H1 (cell line): ENCODE results near the gene ITGAE. TPM values are rescaled to one million over a fixed set of nuclear protein-coding genes. Genes with fewer than 3 reads are reported as not detected.

Source experiments
- CTCF ChIA-PET: fragments of 300-600 bp; sonication (Branson Sonifier 250); formaldehyde crosslinking; loops from one replicate; lab custom pipeline; 2021; ENCODE audit not compliant: partially characterized antibody; lab: Charles Lee
- POLR2A ChIA-PET: fragments of 300-600 bp; sonication (Branson Sonifier 250); formaldehyde crosslinking; loops from one replicate; lab custom pipeline; 2021; ENCODE audit warnings: inconsistent platforms; ENCODE audit not compliant: partially characterized antibody; lab: Charles Lee
- DNase-seq, 2 experiments: peaks; one replicate each; pipeline versions ENCODE4 v3.0.0 to v3.0.0-alpha.2; 2010 to 2022; ENCODE audit warnings: low spot score in 2 of 2, low read depth in 1 of 2, mixed read lengths in 1 of 2
- FAIRE-seq: peaks from 2 replicates; lab custom pipeline; 2011; peaks lifted over from hg19 to GRCh38; lab: Jason Lieb, UNC
- H2AFZ ChIP-seq: 2 replicates; pipeline ENCODE4 v1.8.1; 2012; ENCODE audit warnings: low read length, inconsistent platforms
- H2AK5ac ChIP-seq: 2 replicates; pipeline ENCODE4 v1.6.1; 2013; ENCODE audit warnings: low read depth, low read length
- H2BK120ac ChIP-seq: replicated peaks from 2 replicates; pipeline ENCODE3; 2013; ENCODE audit warnings: low read depth, low read length, inconsistent platforms
- H2BK12ac ChIP-seq: 2 replicates; pipeline ENCODE4 v1.6.1; 2013; ENCODE audit warnings: low read depth, low read length
- H2BK15ac ChIP-seq: 2 replicates; pipeline ENCODE4 v1.6.1; 2013; ENCODE audit warnings: low read length
- H2BK20ac ChIP-seq: 2 replicates; pipeline ENCODE4 v1.6.1; 2013; ENCODE audit warnings: low read length
- H2BK5ac ChIP-seq: 2 replicates; pipeline ENCODE4 v1.6.1; 2013; ENCODE audit warnings: low read depth, low read length
- H3K14ac ChIP-seq: 2 replicates; pipeline ENCODE4 v1.6.1; 2013; ENCODE audit warnings: inconsistent platforms; ENCODE audit not compliant: insufficient read length
- H3K18ac ChIP-seq: 2 replicates; pipeline ENCODE4 v1.6.1; 2013; ENCODE audit warnings: low read length; ENCODE audit errors: extremely low read depth
- H3K23ac ChIP-seq: 2 replicates; pipeline ENCODE4 v1.6.1; 2013; ENCODE audit warnings: inconsistent platforms; ENCODE audit not compliant: insufficient read length
- H3K23me2 ChIP-seq: 2 replicates; pipeline ENCODE4 v1.6.1; 2013; ENCODE audit warnings: low read depth, low read length
- H3K27ac ChIP-seq: 2 replicates; pipeline ENCODE4 v1.6.1; 2011; ENCODE audit warnings: low read depth, low read length, inconsistent platforms
- H3K27me3 ChIP-seq, 4 experiments: replicated peaks in 1 of 4; 1 replicate in 1 of 4; 2 replicates in 3 of 4; pipeline versions ENCODE4 v1.6.1 to v1.8.1; 2011 to 2013; ENCODE audit warnings: low read length in 3 of 4, mild to moderate bottlenecking in 3 of 4, inconsistent platforms in 2 of 4, mixed read lengths in 2 of 4, moderate library complexity in 1 of 4; ENCODE audit not compliant: control insufficient read depth in 3 of 4, insufficient read depth in 3 of 4; ENCODE audit errors: extremely low read depth in 1 of 4
- H3K36me3 ChIP-seq, 4 experiments: 2 replicates each; pipeline versions ENCODE4 v1.6.1 to v1.8.1; 2011 to 2013; ENCODE audit warnings: mild to moderate bottlenecking in 4 of 4, low read length in 3 of 4, moderate library complexity in 2 of 4, control low read depth in 1 of 4, inconsistent platforms in 1 of 4; ENCODE audit not compliant: insufficient read depth in 4 of 4, control insufficient read depth in 2 of 4
- H3K4ac ChIP-seq: replicated peaks from 2 replicates; pipeline ENCODE3; 2013; ENCODE audit warnings: low read length, low read depth, mixed read lengths, inconsistent platforms; ENCODE audit not compliant: insufficient read length
- H3K4me1 ChIP-seq, 4 experiments: replicated peaks in 1 of 4; 1 replicate in 1 of 4; 2 replicates in 3 of 4; pipeline versions ENCODE4 v1.6.1 to v1.8.1; 2011 to 2013; ENCODE audit warnings: low read length in 3 of 4, inconsistent platforms in 2 of 4, mixed read lengths in 1 of 4; ENCODE audit not compliant: insufficient read depth in 4 of 4, control insufficient read depth in 3 of 4
- H3K4me2 ChIP-seq, 2 experiments: 2 replicates each; pipeline versions ENCODE4 v1.6.1 to v1.8.1; 2011 to 2013; ENCODE audit warnings: low read depth in 2 of 2, low read length in 2 of 2, control low read depth in 1 of 2, inconsistent platforms in 1 of 2, mild to moderate bottlenecking in 1 of 2; ENCODE audit not compliant: insufficient read depth in 1 of 2
- H3K4me3 ChIP-seq, 4 experiments: fragments of 200-600, 300-600 bp in 1 of 4; sonication (generic), shearing (Covaris generic), sonication (Bioruptor Twin) in 1 of 4; 2 replicates each; pipeline versions ENCODE4 v1.5.1 to v1.8.1; 2011 to 2016; ENCODE audit warnings: low read length in 4 of 4, low read depth in 3 of 4, control low read depth in 2 of 4, inconsistent platforms in 2 of 4, mild to moderate bottlenecking in 2 of 4, mixed read lengths in 1 of 4, moderate library complexity in 1 of 4; ENCODE audit not compliant: insufficient read depth in 2 of 4; ENCODE audit errors: extremely low read depth in 1 of 4
- H3K56ac ChIP-seq: replicated peaks from 2 replicates; pipeline ENCODE3; 2013; ENCODE audit warnings: low read depth, mild to moderate bottlenecking, mixed read lengths, low read length, inconsistent platforms; ENCODE audit not compliant: insufficient read length
- H3K79me1 ChIP-seq: 2 replicates; pipeline ENCODE4 v1.6.1; 2013; ENCODE audit warnings: low read depth, low read length, control low read depth
- H3K79me2 ChIP-seq, 2 experiments: 2 replicates each; pipeline versions ENCODE4 v1.6.1 to v1.8.1; 2012 to 2013; ENCODE audit warnings: low read length in 2 of 2, mild to moderate bottlenecking in 2 of 2, inconsistent platforms in 1 of 2; ENCODE audit not compliant: insufficient read depth in 2 of 2, control insufficient read depth in 1 of 2
- H3K9ac ChIP-seq, 4 experiments: replicated peaks in 1 of 4; 1 replicate in 1 of 4; 2 replicates in 3 of 4; pipeline versions ENCODE4 v1.6.1 to v1.8.1; 2011 to 2013; ENCODE audit warnings: low read depth in 3 of 4, low read length in 3 of 4, control low read depth in 2 of 4, mild to moderate bottlenecking in 2 of 4, moderate library complexity in 2 of 4, inconsistent platforms in 1 of 4; ENCODE audit errors: extremely low read depth in 1 of 4
- H3K9me3 ChIP-seq, 2 experiments: 2 replicates each; pipeline versions ENCODE4 v1.6.1 to v1.8.1; 2012 to 2013; ENCODE audit warnings: mild to moderate bottlenecking in 2 of 2, moderate library complexity in 2 of 2, control low read depth in 1 of 2, inconsistent platforms in 1 of 2, low read depth in 1 of 2, low read length in 1 of 2, mixed read lengths in 1 of 2; ENCODE audit not compliant: insufficient read depth in 2 of 2
- H4K20me1 ChIP-seq, 2 experiments: replicated peaks in 1 of 2; 2 replicates each; pipeline versions ENCODE3 to v1.8.1; 2011 to 2013; ENCODE audit warnings: inconsistent platforms in 2 of 2, low read length in 2 of 2, mild to moderate bottlenecking in 1 of 2; ENCODE audit not compliant: insufficient read depth in 2 of 2, control insufficient read depth in 1 of 2
- H4K5ac ChIP-seq: 2 replicates; pipeline ENCODE4 v1.6.1; 2013; ENCODE audit warnings: low read length, low read depth, mixed read lengths, inconsistent platforms; ENCODE audit not compliant: insufficient read length
- H4K8ac ChIP-seq: 2 replicates; pipeline ENCODE4 v1.8.0; 2013; ENCODE audit warnings: mild to moderate bottlenecking, moderate library complexity, low read length, inconsistent platforms; ENCODE audit not compliant: insufficient read depth; ENCODE audit errors: extremely low read depth
- H4K91ac ChIP-seq: replicated peaks from 2 replicates; pipeline ENCODE3; 2013; ENCODE audit warnings: low read length, mixed read lengths, inconsistent platforms; ENCODE audit not compliant: insufficient read length
- ATF3 ChIP-seq: IDR thresholded peaks from 2 replicates; pipeline ENCODE4 v1.6.1; 2011; ENCODE audit warnings: low read depth, mild to moderate bottlenecking, low read length; ENCODE audit not compliant: insufficient read depth
- BCL11A ChIP-seq, 2 experiments: IDR thresholded peaks; one replicate each; pipeline ENCODE4 v1.6.1; 2011; ENCODE audit warnings: low read depth in 2 of 2, low read length in 2 of 2, mild to moderate bottlenecking in 2 of 2
- BRCA1 ChIP-seq: IDR thresholded peaks from 2 replicates; pipeline ENCODE4 v1.6.1; 2012; ENCODE audit warnings: low read depth, low read length, improper control_type of control experiment
- CBX5 ChIP-seq: fragments of 300-800, 300-1000 bp; sonication (generic); IDR thresholded peaks from 2 replicates; pipeline ENCODE4 v1.7.1; 2016; ENCODE audit warnings: antibody characterized with exemption, low read length, low read depth
- EP300 ChIP-seq, 2 experiments: IDR thresholded peaks; 1 replicate in 1 of 2; 2 replicates in 1 of 2; pipeline ENCODE4 v1.6.1; 2011 to 2012; ENCODE audit warnings: low read depth in 2 of 2, low read length in 2 of 2, mild to moderate bottlenecking in 2 of 2, borderline replicate concordance in 1 of 2, inconsistent platforms in 1 of 2, moderate library complexity in 1 of 2
- JUND ChIP-seq: IDR thresholded peaks from 2 replicates; pipeline ENCODE4 v1.6.1; 2011; ENCODE audit warnings: mild to moderate bottlenecking, improper control_type of control experiment, low read length
- NRF1 ChIP-seq: IDR thresholded peaks from 2 replicates; pipeline ENCODE4 v1.6.1; 2011; ENCODE audit warnings: mild to moderate bottlenecking, low read depth, low read length, improper control_type of control experiment
- RBBP5 ChIP-seq: IDR thresholded peaks from 2 replicates; pipeline ENCODE4 v1.7.1; 2012; ENCODE audit warnings: low read depth, mild to moderate bottlenecking, inconsistent platforms, low read length, moderate library complexity, borderline replicate concordance
- SIRT6 ChIP-seq: IDR thresholded peaks from one replicate; pipeline ENCODE4 v1.7.1; 2012; ENCODE audit warnings: low read length, inconsistent platforms
- SP1 ChIP-seq: IDR thresholded peaks from 2 replicates; pipeline ENCODE4 v1.6.1; 2011; ENCODE audit warnings: low read depth, low read length
- SRF ChIP-seq: IDR thresholded peaks from 2 replicates; pipeline ENCODE4 v1.6.1; 2011; ENCODE audit warnings: mild to moderate bottlenecking, low read depth, low read length, moderate library complexity
- WGBS, 2 experiments: shearing (Covaris generic) in 1 of 2; methylation state at CpG; one replicate each; pipeline versions ENCODE4 v1.1.6 to v1.1.7; 2013 to 2015; ENCODE audit warnings: low lambda C conversion rate in 2 of 2, mixed read lengths in 2 of 2, inconsistent platforms in 1 of 2, low coverage in 1 of 2, missing lambda C conversion rate in 1 of 2; ENCODE audit not compliant: insufficient replicate concordance in 2 of 2, insufficient coverage in 1 of 2, insufficient read length in 1 of 2; ENCODE audit errors: extremely low coverage in 1 of 2, missing lambda C conversion rate in 1 of 2; 5-methylcytosine and 5-hydroxymethylcytosine counted together
- polyA plus RNA-seq, 7 experiments: library from polyadenylated mRNA; depleted of rRNA in 3 of 7; stranded (reverse) in 5 of 7; unstranded in 2 of 7; fragments of >200 nt in 5 of 7; fragments of 200-250 nt in 2 of 7; gene quantifications; 1 replicate in 5 of 7; 2 replicates in 1 of 7; 4 replicates in 1 of 7; pipeline versions ENCODE4 v1.2.1 to v1.2.3, GENCODE V29; 2011 to 2013; ENCODE audit warnings: missing spikeins in 2 of 7, mixed read lengths in 2 of 7
- total RNA-seq: library from RNA; stranded (reverse); fragmentation: NEBNext Ultra II Directional; extraction: Animal tissue kit (Norgen Biotek cat#: 25700); gene quantifications from 2 replicates; pipeline ENCODE4 v1.2.1, GENCODE V29; 2021

The ITGAE gene
- total and polyA plus RNA-seq, 2 of the 8 experiments (the other 6 are each of a cell fraction or from before 2014, with no cell fraction given): 23.2 to 43.1 TPM

GRCh38 chr17:3668279-3669084, 132.5 kb downstream of the ITGAE start, which contains the start of the genes EMC6 and TAX1BP3:
TSS of gene EMC6 (plus strand) at chr17:3668812. CDS start at chr17:3669147, 335 bp downstream.
TSS of gene TAX1BP3 (minus strand) at chr17:3668578. CDS start at chr17:3668526, 52 bp downstream.
- Histone ChIP-seq H3K79me2 (peaks cover 3 to 28% of the 10 kb centered on the region in 2 experiments; a peak in 3 of 4 replicates), H4K5ac (peak within 1 kb of the TSS; percentile 83)
- CTCF ChIA-PET: interaction anchor here (1.0 to 2.0 kb wide), 3 partner anchors 11 to 55 kb away, joined by 3 to 7 read pairs (median 6); no protein-coding TSS in a partner anchor
- no peak for TF ChIP-seq BCL11A (IDR thresholded peaks at IDR 0.05; ENCODE audit: low read depth in 2 of 2, low read length in 2 of 2)
- TF ChIP-seq BRCA1: no peak
- no peak for TF ChIP-seq ATF3
- TF ChIP-seq EP300 (IDR thresholded peaks at IDR 0.05; ENCODE audit: borderline replicate concordance in 1 of 2, low read depth in 2 of 2, low read length in 2 of 2): no peak
- TF ChIP-seq RBBP5: no peak
- no peak for TF ChIP-seq JUND
- no peak for TF ChIP-seq CBX5
- no peak for TF ChIP-seq SIRT6
- no peak for TF ChIP-seq SRF
- 0 out of 2 replicates have a peak, but pooled peaks have one; percentile 13 for TF ChIP-seq SP1
- TF ChIP-seq NRF1: peak; percentile 98

More at GRCh38 chr17:3668279-3669084, 132.5 kb downstream of the ITGAE start, which contains the start of the genes EMC6 and TAX1BP3:
- no peak within 1 kb of the TSS for H3K23ac ChIP-seq
- peak within 1 kb of the TSS; percentile 99 for H4K8ac ChIP-seq
- FAIRE-seq (peak; percentile 58), DNase-seq (peak; percentile 95 to 100)
- peak within 1 kb of the TSS; percentile 81 for H3K4ac ChIP-seq
- H2BK12ac ChIP-seq: 0 out of 2 replicates have a peak within 1 kb of the TSS, but pooled peaks have one; percentile 27
- H3K4me2 ChIP-seq: peak within 1 kb of the TSS; percentile 93 to 97
- H2BK15ac ChIP-seq: peak within 1 kb of the TSS; percentile 72
- peak within 1 kb of the TSS; percentile 79 to 94 (median 84) for H3K4me3 ChIP-seq
- H2AFZ ChIP-seq: no peak within 1 kb of the TSS
- 1% methylated on average over 64 of the region's 89 CpGs; no CpG with 5 or more reads in 1 of the 2 experiments for WGBS, 2 experiments
- POLR2A ChIA-PET: interaction anchor here (0.7 to 12.7 kb wide), 13 partner anchors 10 to 632 kb away, joined by 3 to 194 read pairs (median 6); partner anchors contain the start of genes CTNS, HASPIN, P2RX5 and SHPK
- H4K20me1 ChIP-seq: peaks cover 0 to 7% of the 10 kb centered on the region in 2 experiments
- peak within 1 kb of the TSS; percentile 88 for H3K56ac ChIP-seq
- H3K18ac ChIP-seq: peak within 1 kb of the TSS; percentile 60
- H3K9me3 ChIP-seq: no peaks in the 10 kb centered on the region
- H2BK120ac ChIP-seq: no peak within 1 kb of the TSS
- H3K23me2 ChIP-seq: peaks cover 12% of the 10 kb centered on the region; the same call in 1 of the 2 replicates
- H2BK5ac ChIP-seq: peak within 1 kb of the TSS; percentile 81; the same call in 1 of the 2 replicates
- peak within 1 kb of the TSS; percentile 90 for H3K27ac ChIP-seq
- peaks cover 3 to 7% (median 5%) of the 10 kb centered on the region in 4 experiments for H3K4me1 ChIP-seq
- H4K91ac ChIP-seq: peak within 1 kb of the TSS; percentile 80
- no peaks in the 10 kb centered on the region; a peak in 1 of 8 replicates for H3K36me3 ChIP-seq
- H3K9ac ChIP-seq: peak within 1 kb of the TSS; percentile 91 to 95 (median 93)
- peaks cover 12% of the 10 kb centered on the region for H3K79me1 ChIP-seq
- H2BK20ac ChIP-seq: no peak within 1 kb of the TSS
- no peaks in the 10 kb centered on the region for H3K27me3 ChIP-seq
- H2AK5ac ChIP-seq: no peak within 1 kb of the TSS
- H3K14ac ChIP-seq: no peak within 1 kb of the TSS
